CD4-positive, alpha-beta T cell treated with Interleukin-1 beta for 1 hour (primary cell): Measurements from ENCODE around the gene STAG1.
"Not testable (repeated sequence)": the region's sequence is repeated elsewhere in the genome, so short reads cannot be mapped to it uniquely, and the experiment has no call there.

Source experiments
- DNase-seq, 2 donors: peaks; one replicate each; pipeline ENCODE4 v3.0.0-alpha.2; 2020 to 2022

STAG1 gene

GRCh38 chr3:136490646-136491405 is 261.4 kb downstream of the STAG1 start:
- DNase-seq, result no peak

- DNase-seq, result no peak
These were observed 266.4 kb downstream of the STAG1 start for GRCh38 chr3:136485777-136486176.

- DNase-seq, result no peak
These were observed 275.9 kb downstream of the STAG1 start for GRCh38 chr3:136476280-136476679.

GRCh38 chr3:136474876-136475275 is 277.3 kb downstream of the STAG1 start:
- DNase-seq, result not testable (repeated sequence)

GRCh38 chr3:136473716-136474326 is 278.4 kb downstream of the STAG1 start:
- no peak for DNase-seq

GRCh38 chr3:136465296-136465695 is 286.9 kb downstream of the STAG1 start:
- no peak for DNase-seq

- no peak for DNase-seq
These were observed 287.7 kb downstream of the STAG1 start for GRCh38 chr3:136464502-136464901.

GRCh38 chr3:136463170-136463569 is 289.0 kb downstream of the STAG1 start:
- no peak for DNase-seq

GRCh38 chr3:136457793-136458192 is 294.4 kb downstream of the STAG1 start:
- DNase-seq, result no peak

- DNase-seq, result no peak
These were observed 296.0 kb downstream of the STAG1 start for GRCh38 chr3:136456196-136456595.

- no peak for DNase-seq
These were observed 307.6 kb downstream of the STAG1 start for GRCh38 chr3:136444581-136444980.

GRCh38 chr3:136437043-136437442 is 315.1 kb downstream of the STAG1 start:
- no peak for DNase-seq

- no peak for DNase-seq
These were observed 317.7 kb downstream of the STAG1 start for GRCh38 chr3:136434429-136434828.

- DNase-seq, result no peak
These were observed 319.5 kb downstream of the STAG1 start for GRCh38 chr3:136432685-136433084.

GRCh38 chr3:136428167-136428566 is 324.0 kb downstream of the STAG1 start:
- DNase-seq, result no peak

GRCh38 chr3:136427236-136427635 is 324.9 kb downstream of the STAG1 start:
- DNase-seq, result no peak

- DNase-seq, result no peak
These were observed 337.7 kb downstream of the STAG1 start for GRCh38 chr3:136414476-136414875.

GRCh38 chr3:136412307-136412706 is 339.9 kb downstream of the STAG1 start:
- DNase-seq, result no peak

- DNase-seq, result no peak
These were observed 342.6 kb downstream of the STAG1 start for GRCh38 chr3:136409549-136409948.

GRCh38 chr3:136404056-136404455 is 348.1 kb downstream of the STAG1 start:
- DNase-seq, result no peak

GRCh38 chr3:136396916-136397315 is 355.3 kb downstream of the STAG1 start:
- DNase-seq, result no peak

- no peak for DNase-seq
These were observed 361.6 kb downstream of the STAG1 start for GRCh38 chr3:136390574-136390973.

- no peak for DNase-seq
These were observed 365.1 kb downstream of the STAG1 start for GRCh38 chr3:136387031-136387430.

GRCh38 chr3:136385457-136385856 is 366.7 kb downstream of the STAG1 start:
- no peak for DNase-seq

GRCh38 chr3:136381051-136381450 is 371.1 kb downstream of the STAG1 start:
- no peak for DNase-seq
